Measurements from ENCODE around the gene FARS2. TPM values are rescaled to one million over a fixed set of nuclear protein-coding genes. Genes with fewer than 3 reads are reported as not detected.

The FARS2 gene
- polyA plus RNA-seq, 1 of the 3 experiments (the other 2 are of a cell fraction) = 12.5 TPM

- TF ChIP-seq YY1 (IDR thresholded peaks at IDR 0.05; ENCODE audit: low read depth) = no peak
- TF ChIP-seq JUND (IDR thresholded peaks at IDR 0.05) = no peak
- no peak for TF ChIP-seq PBX3 (IDR thresholded peaks at IDR 0.05)
- TF ChIP-seq USF1 (IDR thresholded peaks at IDR 0.05; ENCODE audit: borderline replicate concordance, low read depth) = no peak
- TF ChIP-seq FOXJ3 (CRISPR knock-in tag; IDR thresholded peaks at IDR 0.05) = no peak
- TF ChIP-seq EZH2phosphoT487 (IDR thresholded peaks at IDR 0.05; ENCODE audit: borderline replicate concordance, low read depth) = no peak
- no peak for TF ChIP-seq SMC3 (IDR thresholded peaks at IDR 0.05; ENCODE audit: low read depth, low read length)
- TF ChIP-seq REST (IDR thresholded peaks at IDR 0.05; ENCODE audit: low read depth, low read length) = no peak
- no peak for TF ChIP-seq NRF1 (IDR thresholded peaks at IDR 0.05; ENCODE audit: low read depth, low read length)
- no peak for TF ChIP-seq RAD21 (IDR thresholded peaks at IDR 0.05; ENCODE audit: low read length)
- TF ChIP-seq ELF1 (IDR thresholded peaks at IDR 0.05) = no peak
- TF ChIP-seq MAX (IDR thresholded peaks at IDR 0.05; ENCODE audit: low read depth) = no peak
- TF ChIP-seq SIN3A (IDR thresholded peaks at IDR 0.05; ENCODE audit: borderline replicate concordance, low read depth, low read length) = no peak
- no peak for TF ChIP-seq CHD2 (IDR thresholded peaks at IDR 0.05; ENCODE audit: low read length, partially characterized antibody)
- no peak for TF ChIP-seq GABPA (IDR thresholded peaks at IDR 0.05; ENCODE audit: low read depth)
- TF ChIP-seq RXRA (IDR thresholded peaks at IDR 0.05; ENCODE audit: borderline replicate concordance, low read depth) = no peak
- no peak for TF ChIP-seq FOSL2 (IDR thresholded peaks at IDR 0.05; ENCODE audit: borderline replicate concordance, low read depth)
- no peaks in the 10 kb centered on the region for H3K9me2 ChIP-seq
- H2AFZ ChIP-seq (ENCODE audit: low read depth) = no peak overlapping the region
- no peaks in the 10 kb centered on the region for H3F3A ChIP-seq (replicated peaks; ENCODE audit: insufficient read depth)
- peaks cover 10 to 14% of the 10 kb centered on the region in 2 experiments; a peak in 2 of 4 replicates for H3K4me1 ChIP-seq (ENCODE audit: control insufficient read depth in 1 of 2, insufficient read depth in 2 of 2, low read depth in 1 of 2, low read length in 1 of 2)
- no peaks in the 10 kb centered on the region for H3K27me3 ChIP-seq (ENCODE audit: insufficient read depth)
- H4K20me1 ChIP-seq (ENCODE audit: insufficient read depth) = no peaks in the 10 kb centered on the region
- WGBS (ENCODE audit: low lambda C conversion rate) = 94% methylated on average over 10 of the region's 10 CpGs
- no peaks in the 10 kb centered on the region for H3K9me3 ChIP-seq
- H3K4me2 ChIP-seq = no peak overlapping the region
- DNase-seq = no peak
- no peak overlapping the region for H3K4me3 ChIP-seq (ENCODE audit: low read depth in 2 of 2, low read length in 1 of 2)
- POLR2A ChIA-PET = no interaction called here
- CTCF ChIA-PET = interaction anchor here (1.3 to 1.5 kb wide), 2 partner anchors 15 to 254 kb away, joined by 3 to 7 read pairs; no protein-coding TSS in a partner anchor
- H3K79me2 ChIP-seq (ENCODE audit: insufficient read depth) = no peaks in the 10 kb centered on the region
- no peaks in the 10 kb centered on the region for H3K36me3 ChIP-seq (replicated peaks in 1 of 2; ENCODE audit: control insufficient read depth in 1 of 2, insufficient read depth in 2 of 2, low read length in 1 of 2)
- no peak overlapping the region for H3K9ac ChIP-seq
- H3K27ac ChIP-seq (ENCODE audit: low read depth in 2 of 2, low read length in 1 of 2) = no peak overlapping the region
Observed at GRCh38 chr6:5724911-5725310, 463.6 kb downstream of the FARS2 start.
